ENCODE measurements around the gene ZNF816.
"Not testable (repeated sequence)": the region's sequence is repeated elsewhere in the genome, so short reads cannot be mapped to it uniquely, and the experiment has no call there.

The ZNF816 gene

GRCh38 chr19:52962394-52963246 lies at the start of gene ZNF816:
Gene ZNF816, minus strand, starts transcription at chr19:52962881. Its CDS starts 6,792 bp downstream, at chr19:52956089.
- DNase-seq (ENCODE audit: low read depth in 4 of 4, low spot score in 1 of 4): peak; percentile 96 to 99 (median 98)

GRCh38 chr19:53012006-53012405 lies 49.3 kb upstream of the ZNF816 start:
- DNase-seq (ENCODE audit: low read depth in 4 of 4, low spot score in 1 of 4): no peak

- DNase-seq (ENCODE audit: low read depth in 4 of 4, low spot score in 1 of 4): no peak
Observed at GRCh38 chr19:53010494-53010893, 47.8 kb upstream of the ZNF816 start.

GRCh38 chr19:53008061-53008778 lies 45.5 kb upstream of the ZNF816 start:
- no peak for DNase-seq (ENCODE audit: low read depth in 4 of 4, low spot score in 1 of 4)

- no peak for DNase-seq (ENCODE audit: low read depth in 4 of 4, low spot score in 1 of 4)
Observed at GRCh38 chr19:53007606-53008005, 44.9 kb upstream of the ZNF816 start.

GRCh38 chr19:53007200-53007599 lies 44.5 kb upstream of the ZNF816 start:
- no peak for DNase-seq (ENCODE audit: low read depth in 4 of 4, low spot score in 1 of 4)

GRCh38 chr19:53004242-53004641 lies 41.6 kb upstream of the ZNF816 start:
- DNase-seq (ENCODE audit: low read depth in 4 of 4, low spot score in 1 of 4): no peak

GRCh38 chr19:53002479-53002878 lies 39.8 kb upstream of the ZNF816 start:
- no peak for DNase-seq (ENCODE audit: low read depth in 4 of 4, low spot score in 1 of 4)

GRCh38 chr19:52997975-52998374 lies 35.3 kb upstream of the ZNF816 start:
- no peak for DNase-seq (ENCODE audit: low read depth in 4 of 4, low spot score in 1 of 4)

GRCh38 chr19:52995711-52996110 lies 33.0 kb upstream of the ZNF816 start:
- no peak for DNase-seq (ENCODE audit: low read depth in 4 of 4, low spot score in 1 of 4)

- DNase-seq (ENCODE audit: low read depth in 4 of 4, low spot score in 1 of 4): peak; percentile 7 to 69 (median 58)
Observed at GRCh38 chr19:52993342-52994178, 30.9 kb upstream of the ZNF816 start.

GRCh38 chr19:52992109-52993004 lies 29.7 kb upstream of the ZNF816 start:
- DNase-seq (ENCODE audit: low read depth in 4 of 4, low spot score in 1 of 4): no peak

- DNase-seq (ENCODE audit: low read depth in 4 of 4, low spot score in 1 of 4): no peak
Observed at GRCh38 chr19:52991484-52991883, 28.8 kb upstream of the ZNF816 start.

GRCh38 chr19:52990759-52991418 lies 28.2 kb upstream of the ZNF816 start:
- no peak for DNase-seq (ENCODE audit: low read depth in 4 of 4, low spot score in 1 of 4)

GRCh38 chr19:52988506-52988905 lies 25.8 kb upstream of the ZNF816 start:
- no peak for DNase-seq (ENCODE audit: low read depth in 4 of 4, low spot score in 1 of 4)

- DNase-seq (ENCODE audit: low read depth in 4 of 4, low spot score in 1 of 4): no peak
Observed at GRCh38 chr19:52987221-52987620, 24.5 kb upstream of the ZNF816 start.

GRCh38 chr19:52983167-52983566 lies 20.5 kb upstream of the ZNF816 start:
- not testable (repeated sequence) for DNase-seq (ENCODE audit: low read depth in 4 of 4, low spot score in 1 of 4)

GRCh38 chr19:52981329-52981728 lies 18.6 kb upstream of the ZNF816 start:
- no peak for DNase-seq (ENCODE audit: low read depth in 4 of 4, low spot score in 1 of 4)

- DNase-seq (ENCODE audit: low read depth in 4 of 4, low spot score in 1 of 4): no peak
Observed at GRCh38 chr19:52967772-52968171, 5.1 kb upstream of the ZNF816 start.

- DNase-seq (ENCODE audit: low read depth in 4 of 4, low spot score in 1 of 4): no peak
Observed at GRCh38 chr19:52963247-52963618, 552 bp upstream of the ZNF816 start.

Measured in stimulated activated CD4-positive, alpha-beta T cell treated with anti-CD3 and anti-CD28 coated beads, Interleukin-1b, Interleukin-23, amount 100 ng/mL, for 24 hours (primary cell).